DOHH2 (cell line): ENCODE data around the gene PAPSS2.

Experiments used
- CTCF ChIP-seq: fragments of 200-600 bp; sonication (generic); IDR thresholded peaks from one replicate; pipeline ENCODE4 v1.5.1; 2014; ENCODE audit warnings: antibody characterized with exemption, mild to moderate bottlenecking, low read depth, low read length; ENCODE audit not compliant: poor library complexity, severe bottlenecking
- EZH2phosphoT487 ChIP-seq: fragments of 200-600 bp; sonication (generic); IDR thresholded peaks from 2 replicates; pipeline ENCODE4 v1.6.1; 2017; ENCODE audit warnings: borderline replicate concordance, mild to moderate bottlenecking, antibody characterized with exemption, low read length, moderate library complexity, mixed read lengths

GRCh38 chr10:87722716-87723115, 63.0 kb downstream of the PAPSS2 start:
- TF ChIP-seq CTCF (no peak), EZH2phosphoT487 (no peak)
